Fibroblast of lung (primary cell): ENCODE results near the gene CEP78.

Source experiments
- EZH2 ChIP-seq: IDR thresholded peaks from 2 replicates; pipeline ENCODE4 v1.5.1; 2012; ENCODE audit warnings: low read length, control low read depth, mild to moderate bottlenecking; ENCODE audit errors: missing control alignments
- TF ChIP-seq, protein P1 (sequence below), 2 donors: IDR thresholded peaks in 1 of 2; conservative IDR thresholded peaks in 1 of 2; 1 replicate in 1 of 2; 2 replicates in 1 of 2; pipeline ENCODE4 v1.5.1; 2011 to 2012; ENCODE audit warnings: low read length in 2 of 2, control low read depth in 1 of 2, inconsistent platforms in 1 of 2, low read depth in 1 of 2, mild to moderate bottlenecking in 1 of 2

GRCh38 chr9:78319197-78320029 is 83.5 kb downstream of the CEP78 start:
- TF ChIP-seq, protein P1, sequence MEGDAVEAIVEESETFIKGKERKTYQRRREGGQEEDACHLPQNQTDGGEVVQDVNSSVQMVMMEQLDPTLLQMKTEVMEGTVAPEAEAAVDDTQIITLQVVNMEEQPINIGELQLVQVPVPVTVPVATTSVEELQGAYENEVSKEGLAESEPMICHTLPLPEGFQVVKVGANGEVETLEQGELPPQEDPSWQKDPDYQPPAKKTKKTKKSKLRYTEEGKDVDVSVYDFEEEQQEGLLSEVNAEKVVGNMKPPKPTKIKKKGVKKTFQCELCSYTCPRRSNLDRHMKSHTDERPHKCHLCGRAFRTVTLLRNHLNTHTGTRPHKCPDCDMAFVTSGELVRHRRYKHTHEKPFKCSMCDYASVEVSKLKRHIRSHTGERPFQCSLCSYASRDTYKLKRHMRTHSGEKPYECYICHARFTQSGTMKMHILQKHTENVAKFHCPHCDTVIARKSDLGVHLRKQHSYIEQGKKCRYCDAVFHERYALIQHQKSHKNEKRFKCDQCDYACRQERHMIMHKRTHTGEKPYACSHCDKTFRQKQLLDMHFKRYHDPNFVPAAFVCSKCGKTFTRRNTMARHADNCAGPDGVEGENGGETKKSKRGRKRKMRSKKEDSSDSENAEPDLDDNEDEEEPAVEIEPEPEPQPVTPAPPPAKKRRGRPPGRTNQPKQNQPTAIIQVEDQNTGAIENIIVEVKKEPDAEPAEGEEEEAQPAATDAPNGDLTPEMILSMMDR (conservative IDR thresholded peaks at IDR 0.05 in 1 of 2, IDR thresholded peaks at IDR 0.05 in 1 of 2; ENCODE audit: low read depth in 1 of 2, low read length in 2 of 2): no peak
- TF ChIP-seq EZH2: no peak
